OCI-LY3 (cell line): ENCODE results near the gene KANSL2.
"Not testable (repeated sequence)": the region's sequence is repeated elsewhere in the genome, so short reads cannot be mapped to it uniquely, and the experiment has no call there.

ENCODE experiments used
- H2AFZ ChIP-seq: fragments of 200-600, 300-600 bp; shearing (Covaris generic); 2 replicates; pipeline ENCODE4 v1.6.0; 2014; ENCODE audit warnings: antibody characterized with exemption, low read depth, low read length
- H3K27ac ChIP-seq: fragments of 200-600, 300-600 bp; sonication (generic); 2 replicates; pipeline ENCODE4 v1.5.1; 2014; ENCODE audit warnings: mild to moderate bottlenecking, low read length, moderate library complexity, mixed read lengths
- H3K27me3 ChIP-seq: fragments of 200-600, 300-600 bp; sonication (generic); 2 replicates; pipeline ENCODE4 v1.6.1; 2014; ENCODE audit warnings: low read depth, low read length, mixed read lengths
- H3K36me3 ChIP-seq: fragments of 200-600, 300-600 bp; sonication (generic); replicated peaks from 2 replicates; pipeline ENCODE3; 2014; ENCODE audit warnings: low read depth, low read length, mixed read lengths
- H3K4me1 ChIP-seq: fragments of 300-600, 200-600 bp; sonication (generic); 2 replicates; pipeline ENCODE4 v1.6.1; 2014; ENCODE audit warnings: low read length, mixed read lengths
- H3K4me2 ChIP-seq: fragments of 200-600, 300-600 bp; sonication (generic); 2 replicates; pipeline ENCODE4 v1.6.1; 2014; ENCODE audit warnings: low read length, mixed read lengths
- H3K4me3 ChIP-seq: fragments of 300-600, 200-600 bp; sonication (generic); 2 replicates; pipeline ENCODE4 v1.5.1; 2014; ENCODE audit warnings: antibody characterized with exemption, mild to moderate bottlenecking, low read length, moderate library complexity
- H3K79me2 ChIP-seq: fragments of 300-600, 200-600 bp; shearing (Covaris generic); 2 replicates; pipeline ENCODE4 v1.6.1; 2014; ENCODE audit warnings: mild to moderate bottlenecking, low read length, mixed read lengths
- H3K9ac ChIP-seq: fragments of 300-600, 200-600 bp; shearing (Covaris generic); 2 replicates; pipeline ENCODE4 v1.6.0; 2014; ENCODE audit warnings: mild to moderate bottlenecking, low read length, moderate library complexity
- H3K9me3 ChIP-seq: fragments of 200-600, 300-600 bp; shearing (Covaris generic); 2 replicates; pipeline ENCODE4 v1.6.1; 2014; ENCODE audit warnings: low read length, mixed read lengths; ENCODE audit not compliant: insufficient read depth
- H4K20me1 ChIP-seq: fragments of 200-600, 300-600 bp; sonication (generic); 2 replicates; pipeline ENCODE4 v1.6.1; 2016; ENCODE audit warnings: low read length, mixed read lengths; ENCODE audit not compliant: insufficient read depth
- EZH2phosphoT487 ChIP-seq: fragments of 200-600 bp; shearing (Covaris generic); IDR thresholded peaks from 2 replicates; pipeline ENCODE4 v1.6.1; 2018; ENCODE audit warnings: antibody characterized with exemption, mixed run types, low read depth
- TF ChIP-seq, protein P1 (sequence below): fragments of 200-600, 300-600 bp; sonication (generic); IDR thresholded peaks from 2 replicates; pipeline ENCODE4 v1.5.1; 2014; ENCODE audit warnings: antibody characterized with exemption, low read length, low read depth

The KANSL2 gene

DNA sequence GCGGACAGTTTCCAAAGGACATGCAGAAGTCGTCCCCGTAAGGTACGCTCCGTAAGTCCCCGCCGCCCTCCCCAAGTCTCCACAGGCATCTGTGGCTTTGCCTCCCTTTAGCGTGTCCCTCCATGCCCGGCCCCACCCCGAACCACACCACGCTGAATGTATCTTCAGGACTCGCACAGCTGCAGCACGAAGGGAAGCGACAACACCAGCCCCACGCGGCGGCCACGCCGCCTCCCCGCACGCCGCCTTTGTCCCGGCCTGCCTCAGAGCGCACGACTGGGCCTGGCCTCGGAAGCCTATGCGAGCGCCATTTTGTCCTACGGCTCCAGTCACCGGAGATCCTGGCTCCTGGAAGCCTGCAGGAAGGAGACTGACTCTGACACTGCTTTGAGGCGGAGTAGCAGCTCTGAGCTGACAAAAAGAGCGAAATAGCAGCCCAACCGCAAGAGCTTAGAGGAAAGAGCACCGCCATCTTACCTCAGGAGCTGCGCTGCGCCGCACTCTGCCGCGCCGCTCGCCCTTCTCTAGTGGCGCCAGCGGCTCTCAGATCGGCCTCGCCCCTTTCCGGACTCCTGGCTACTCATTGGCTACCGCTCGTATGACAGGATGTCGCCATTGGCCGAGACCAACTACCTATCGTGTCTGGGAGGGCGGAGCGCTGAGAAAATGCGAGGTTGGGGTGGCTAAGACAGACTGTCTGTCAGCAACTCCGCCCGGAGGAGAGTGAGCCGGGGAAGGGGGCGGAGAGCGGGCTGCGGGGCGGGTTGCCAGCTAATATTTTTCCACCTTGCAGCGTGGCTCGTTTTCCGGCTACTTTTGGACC, at the start of gene KANSL2:
TSS of gene KANSL2 (minus strand) at position 529 of the 823 bp plus-strand sequence. CDS start 606 bp downstream, outside the sequence.
- Histone ChIP-seq H3K36me3 (peaks cover 32% of the 10 kb centered on the region), H2AFZ (peak within 1 kb of the TSS; percentile 85), H3K9me3 (no peaks in the 10 kb centered on the region), H3K4me2 (peak within 1 kb of the TSS; percentile 69), H4K20me1 (no peaks in the 10 kb centered on the region), H3K9ac (peak within 1 kb of the TSS; percentile 85), H3K27ac (peak within 1 kb of the TSS; percentile 59), H3K4me3 (peak within 1 kb of the TSS; percentile 89), H3K79me2 (peaks cover 50% of the 10 kb centered on the region), H3K27me3 (no peaks in the 10 kb centered on the region), H3K4me1 (peaks cover 23% of the 10 kb centered on the region)
- TF ChIP-seq EZH2phosphoT487, result no peak
- TF ChIP-seq, protein P1, sequence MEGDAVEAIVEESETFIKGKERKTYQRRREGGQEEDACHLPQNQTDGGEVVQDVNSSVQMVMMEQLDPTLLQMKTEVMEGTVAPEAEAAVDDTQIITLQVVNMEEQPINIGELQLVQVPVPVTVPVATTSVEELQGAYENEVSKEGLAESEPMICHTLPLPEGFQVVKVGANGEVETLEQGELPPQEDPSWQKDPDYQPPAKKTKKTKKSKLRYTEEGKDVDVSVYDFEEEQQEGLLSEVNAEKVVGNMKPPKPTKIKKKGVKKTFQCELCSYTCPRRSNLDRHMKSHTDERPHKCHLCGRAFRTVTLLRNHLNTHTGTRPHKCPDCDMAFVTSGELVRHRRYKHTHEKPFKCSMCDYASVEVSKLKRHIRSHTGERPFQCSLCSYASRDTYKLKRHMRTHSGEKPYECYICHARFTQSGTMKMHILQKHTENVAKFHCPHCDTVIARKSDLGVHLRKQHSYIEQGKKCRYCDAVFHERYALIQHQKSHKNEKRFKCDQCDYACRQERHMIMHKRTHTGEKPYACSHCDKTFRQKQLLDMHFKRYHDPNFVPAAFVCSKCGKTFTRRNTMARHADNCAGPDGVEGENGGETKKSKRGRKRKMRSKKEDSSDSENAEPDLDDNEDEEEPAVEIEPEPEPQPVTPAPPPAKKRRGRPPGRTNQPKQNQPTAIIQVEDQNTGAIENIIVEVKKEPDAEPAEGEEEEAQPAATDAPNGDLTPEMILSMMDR, result no peak

DNA sequence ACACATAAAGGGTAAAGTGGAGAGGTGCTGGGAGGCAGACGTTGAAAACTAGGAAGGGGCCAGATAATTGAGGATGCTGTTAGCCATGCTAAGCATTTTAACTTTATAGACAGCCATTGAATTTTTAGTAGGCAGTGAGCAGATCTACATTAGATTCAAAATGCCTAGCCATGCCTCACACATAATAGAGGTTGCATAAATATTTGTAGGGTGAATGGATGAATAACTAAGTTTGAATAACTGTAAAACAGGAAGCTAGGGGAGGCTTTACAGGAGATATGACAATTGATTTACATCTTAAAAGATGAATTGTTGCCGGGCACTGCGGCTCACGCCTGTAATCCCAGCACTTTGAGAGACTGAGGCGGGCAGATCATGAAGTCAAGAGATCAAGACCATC, 46.8 kb upstream of the KANSL2 start:
- no peak overlapping the region for H3K4me2 ChIP-seq
- H3K4me1 ChIP-seq, result no peaks in the 10 kb centered on the region
- no peaks in the 10 kb centered on the region for H3K36me3 ChIP-seq
- no peaks in the 10 kb centered on the region for H3K9me3 ChIP-seq
- H3K27ac ChIP-seq, result no peak overlapping the region
- TF ChIP-seq, protein P1, result no peak
- TF ChIP-seq EZH2phosphoT487, result no peak
- no peaks in the 10 kb centered on the region for H3K79me2 ChIP-seq
- H4K20me1 ChIP-seq, result no peaks in the 10 kb centered on the region
- no peak overlapping the region for H3K9ac ChIP-seq
- no peak overlapping the region for H3K4me3 ChIP-seq
- H2AFZ ChIP-seq, result no peak overlapping the region
- no peaks in the 10 kb centered on the region for H3K27me3 ChIP-seq

- not testable (repeated sequence) for H2AFZ ChIP-seq, H3K4me3 ChIP-seq, H4K20me1 ChIP-seq, H3K27me3 ChIP-seq, H3K4me1 ChIP-seq, H3K4me2 ChIP-seq, H3K9ac ChIP-seq, H3K36me3 ChIP-seq, H3K27ac ChIP-seq, H3K9me3 ChIP-seq
- peaks cover 15% of the 10 kb centered on the region for H3K79me2 ChIP-seq
Observed at GRCh38 chr12:48720737-48721136, 38.7 kb upstream of the KANSL2 start.

- not testable (repeated sequence) for H3K4me3 ChIP-seq, H3K27me3 ChIP-seq, H3K9ac ChIP-seq, H3K9me3 ChIP-seq, H3K4me1 ChIP-seq, H4K20me1 ChIP-seq, H3K27ac ChIP-seq, H2AFZ ChIP-seq, H3K36me3 ChIP-seq, H3K4me2 ChIP-seq
- peaks cover 21% of the 10 kb centered on the region for H3K79me2 ChIP-seq
Observed at GRCh38 chr12:48720171-48720570, 38.1 kb upstream of the KANSL2 start.

GRCh38 chr12:48719002-48719401, 37.0 kb upstream of the KANSL2 start:
- H2AFZ ChIP-seq, H3K27ac ChIP-seq: not testable (repeated sequence)
- H3K79me2 ChIP-seq, result peaks cover 32% of the 10 kb centered on the region

More at GRCh38 chr12:48719002-48719401, 37.0 kb upstream of the KANSL2 start:
- not testable (repeated sequence) for H3K36me3 ChIP-seq, H3K4me2 ChIP-seq, H3K4me3 ChIP-seq, H4K20me1 ChIP-seq, H3K9ac ChIP-seq, H3K27me3 ChIP-seq, H3K9me3 ChIP-seq
- peaks cover 14% of the 10 kb centered on the region for H3K4me1 ChIP-seq
